ENCODE data around the gene PSMC3IP. TPM values are rescaled to one million over a fixed set of nuclear protein-coding genes. Genes with fewer than 3 reads are reported as not detected.

The PSMC3IP gene
- total RNA-seq, 1 donor from 2014 or later = 2.9 TPM

- no peaks in the 10 kb centered on the region for H3K9me3 ChIP-seq
- intact Hi-C loops (cut with DNase I) = loop anchor here (1.0 kb wide), 1 partner anchor 29 kb away; the partner anchor contains the start of gene NAGLU
- peaks cover 29 to 42% of the 10 kb centered on the region in 2 donors for H3K36me3 ChIP-seq
- no peak for TF ChIP-seq CTCF (IDR thresholded peaks at IDR 0.05)
- no peaks in the 10 kb centered on the region for H3K27me3 ChIP-seq
- H3K4me3 ChIP-seq = no peak overlapping the region
- peak overlapping the region; percentile 89 to 97 for H3K27ac ChIP-seq
- peaks cover 5 to 37% of the 10 kb centered on the region in 2 donors for H3K4me1 ChIP-seq
- no peak for DNase-seq (ENCODE audit: low spot score in 2 of 2)
These were observed 11.9 kb downstream of the PSMC3IP start for GRCh38 chr17:42565523-42566214.

- Histone ChIP-seq H3K27me3 (no peaks in the 10 kb centered on the region), H3K4me1 (peaks cover 5 to 37% of the 10 kb centered on the region in 2 donors), H3K9me3 (no peaks in the 10 kb centered on the region), H3K27ac (no peak overlapping the region), H3K36me3 (peaks cover 27 to 35% of the 10 kb centered on the region in 2 donors), H3K4me3 (no peak overlapping the region)
- no peak for DNase-seq (ENCODE audit: low spot score in 2 of 2)
- intact Hi-C loops (cut with DNase I) = loop anchor here (5.0 kb wide), 1 partner anchor 112 kb away; the partner anchor contains the start of gene PLEKHH3
- TF ChIP-seq CTCF (IDR thresholded peaks at IDR 0.05) = no peak
These were observed 12.6 kb downstream of the PSMC3IP start for GRCh38 chr17:42564815-42565522.

GRCh38 chr17:42563950-42564349, 13.6 kb downstream of the PSMC3IP start:
- H3K4me1 ChIP-seq = peaks cover 5 to 37% of the 10 kb centered on the region in 2 donors
- H3K27ac ChIP-seq = peak overlapping the region in 1 of 2 donors; percentile 19
- no peaks in the 10 kb centered on the region for H3K27me3 ChIP-seq
- no peak for DNase-seq (ENCODE audit: low spot score in 2 of 2)
- H3K36me3 ChIP-seq = peaks cover 19 to 25% of the 10 kb centered on the region in 2 donors
- H3K9me3 ChIP-seq = no peaks in the 10 kb centered on the region
- no peak overlapping the region for H3K4me3 ChIP-seq
- intact Hi-C loops (cut with DNase I) = loop anchor here (5.0 kb wide), 1 partner anchor 113 kb away; the partner anchor contains the start of gene PLEKHH3
- no peak for TF ChIP-seq CTCF (IDR thresholded peaks at IDR 0.05)

- peaks cover 5 to 37% of the 10 kb centered on the region in 2 donors for H3K4me1 ChIP-seq
- DNase-seq (ENCODE audit: low spot score in 2 of 2) = no peak
- peak overlapping the region in 1 of 2 donors; percentile 84 for H3K4me3 ChIP-seq
- H3K36me3 ChIP-seq = peaks cover 16 to 21% of the 10 kb centered on the region in 2 donors
- no peaks in the 10 kb centered on the region for H3K27me3 ChIP-seq
- peak overlapping the region in 1 of 2 donors; percentile 19 for H3K27ac ChIP-seq
- no peaks in the 10 kb centered on the region for H3K9me3 ChIP-seq
- no peak for TF ChIP-seq CTCF (IDR thresholded peaks at IDR 0.05)
- intact Hi-C loops (cut with DNase I) = loop anchor here (5.0 kb wide), 1 partner anchor 114 kb away; the partner anchor contains the start of gene PLEKHH3
These were observed 14.0 kb downstream of the PSMC3IP start for GRCh38 chr17:42563543-42563942.

GRCh38 chr17:42563143-42563509, 14.4 kb downstream of the PSMC3IP start:
- Histone ChIP-seq H3K4me1 (peaks cover 5 to 35% of the 10 kb centered on the region in 2 donors), H3K36me3 (peaks cover 16 to 19% of the 10 kb centered on the region in 2 donors), H3K9me3 (no peaks in the 10 kb centered on the region), H3K4me3 (peak overlapping the region; percentile 84), H3K27ac (peak overlapping the region; percentile 84 to 87), H3K27me3 (no peaks in the 10 kb centered on the region)
- intact Hi-C loops (cut with DNase I) = loop anchor here (5.0 kb wide), 1 partner anchor 114 kb away; the partner anchor contains the start of gene PLEKHH3
- DNase-seq (ENCODE audit: low spot score in 2 of 2) = no peak
- TF ChIP-seq CTCF (IDR thresholded peaks at IDR 0.05) = no peak

Measured in ascending aorta (tissue), 2 donors.